Medulla oblongata (tissue), 1 donor: ENCODE data around the gene POTEB.
"Not testable (repeated sequence)": the region's sequence is repeated elsewhere in the genome, so short reads cannot be mapped to it uniquely, and the experiment has no call there.

Experiments
- DNase-seq: peaks from one replicate; pipeline ENCODE4 v3.0.0-alpha.2; 2015; ENCODE audit errors: extremely low spot score

The POTEB gene

DNA sequence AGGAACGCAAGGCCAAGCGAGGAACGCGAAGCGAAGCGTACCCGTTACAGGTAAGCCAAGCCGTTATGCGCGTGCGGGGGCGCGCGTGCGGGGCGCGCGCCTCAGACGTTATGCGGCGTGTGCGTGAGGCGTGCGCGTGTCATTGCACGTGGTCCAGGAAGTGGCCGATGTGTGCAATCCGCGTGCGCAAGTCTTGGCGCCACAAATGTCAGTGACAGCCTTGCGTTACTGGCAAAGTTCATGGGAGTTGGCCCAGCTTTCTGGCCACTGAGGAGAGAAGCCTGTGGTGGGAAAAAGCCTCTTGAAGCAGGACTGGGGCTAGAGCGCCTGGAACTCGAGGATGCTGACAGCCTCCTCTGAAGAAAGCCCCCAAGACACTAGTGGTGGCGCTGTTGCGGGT lies at the start of gene POTEB:
Gene POTEB, minus strand, starts transcription at position 101 of the 400 bp plus-strand sequence. CDS start 489 bp downstream, outside the sequence.
- not testable (repeated sequence) for DNase-seq

DNA sequence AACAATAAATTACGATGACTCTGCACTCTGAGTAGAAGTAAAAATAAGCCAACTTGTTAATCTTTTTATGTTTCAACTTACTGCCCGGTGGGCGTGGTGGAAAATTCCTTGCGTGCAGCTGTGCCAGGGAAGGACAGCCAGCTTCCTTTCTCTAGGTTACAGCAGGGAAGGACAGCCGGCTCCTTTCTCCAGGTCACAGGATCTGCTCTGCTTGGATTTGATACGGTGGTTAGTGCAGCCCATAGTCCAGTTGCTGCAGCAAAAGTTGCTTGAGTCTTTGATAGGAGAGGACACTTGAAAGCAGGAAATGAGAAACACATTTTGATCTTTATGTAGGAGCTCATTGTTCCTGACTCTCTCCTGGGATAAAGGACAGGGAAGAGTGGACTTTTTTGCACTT lies 13.4 kb upstream of the POTEB start:
- DNase-seq, result not testable (repeated sequence)

DNA sequence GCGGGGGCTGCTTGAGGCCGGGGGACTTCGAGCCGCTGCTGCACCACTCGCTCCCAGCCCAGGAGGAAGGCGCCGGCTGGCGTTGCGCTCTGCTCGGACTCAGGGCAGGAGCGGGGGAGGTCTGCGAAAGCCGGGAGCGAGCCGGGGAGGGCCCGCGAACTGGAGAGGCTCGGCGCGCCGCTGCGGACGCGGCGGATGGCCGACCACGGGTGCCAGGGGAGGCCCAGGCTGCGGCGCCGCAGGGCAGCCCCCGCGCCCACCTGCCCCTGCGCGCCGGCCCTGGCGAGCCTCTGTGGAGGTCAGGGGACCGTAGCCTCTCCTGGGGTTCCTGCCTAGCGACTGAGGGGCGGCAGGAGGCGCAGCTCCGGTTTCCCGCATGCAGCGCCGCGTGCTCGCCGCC lies 12.0 kb upstream of the POTEB start:
- not testable (repeated sequence) for DNase-seq

GRCh38 chr15:21838831-21839230 lies 38.7 kb downstream of the POTEB start:
- not testable (repeated sequence) for DNase-seq
